CD8-positive, alpha-beta memory T cell (primary cell): ENCODE results near the gene SUN2. TPM values are rescaled to one million over a fixed set of nuclear protein-coding genes. Genes with fewer than 3 reads are reported as not detected.

Source experiments
- CTCF ChIA-PET: fragments of 350-600 bp; sonication (Branson Sonifier 250); formaldehyde crosslinking; loops from one replicate; lab custom pipeline; 2021; ENCODE audit warnings: antibody characterized with exemption; lab: Charles Lee
- POLR2A ChIA-PET: fragments of 350-600 bp; sonication (Branson Sonifier 250); formaldehyde crosslinking; loops from one replicate; lab custom pipeline; 2021; ENCODE audit warnings: antibody characterized with exemption; lab: Charles Lee
- DNase-seq, 5 donors: peaks; one replicate each; pipeline versions ENCODE4 v3.0.0 to v3.0.0-alpha.2; 2020 to 2022; ENCODE audit warnings: mixed read lengths in 1 of 5
- H3K27ac ChIP-seq: one replicate; pipeline ENCODE4 v1.7.0; 2013; ENCODE audit warnings: low read depth, mild to moderate bottlenecking, low read length, moderate library complexity
- H3K27me3 ChIP-seq: 2 replicates; pipeline ENCODE4 v1.7.0; 2013; ENCODE audit warnings: low read length, mild to moderate bottlenecking; ENCODE audit not compliant: insufficient read depth, poor library complexity, severe bottlenecking
- H3K36me3 ChIP-seq: 2 replicates; pipeline ENCODE4 v1.7.0; 2013; ENCODE audit warnings: mild to moderate bottlenecking, low read length, moderate library complexity; ENCODE audit not compliant: insufficient read depth
- H3K4me1 ChIP-seq: 2 replicates; pipeline ENCODE4 v1.7.0; 2013; ENCODE audit warnings: mild to moderate bottlenecking, low read length, moderate library complexity; ENCODE audit not compliant: insufficient read depth
- H3K4me3 ChIP-seq: 2 replicates; pipeline ENCODE4 v1.7.0; 2013; ENCODE audit warnings: mild to moderate bottlenecking, low read length
- H3K9me3 ChIP-seq: 2 replicates; pipeline ENCODE4 v1.7.0; 2013; ENCODE audit warnings: mild to moderate bottlenecking, low read length
- H3K27ac Mint-ChIP-seq, 8 donors: one replicate each; pipeline ENCODE4 v1.8.0; 2020 to 2021; ENCODE audit warnings: mixed read lengths in 8 of 8, mild to moderate bottlenecking in 6 of 8, inconsistent platforms in 3 of 8, moderate library complexity in 3 of 8
- H3K27me3 Mint-ChIP-seq, 2 donors: one replicate each; pipeline ENCODE4 v1.8.0; 2020 to 2021; ENCODE audit warnings: mixed read lengths in 2 of 2, mild to moderate bottlenecking in 1 of 2, moderate library complexity in 1 of 2
- H3K36me3 Mint-ChIP-seq, 3 donors: one replicate each; pipeline ENCODE4 v1.8.0; 2020 to 2021; ENCODE audit warnings: mixed read lengths in 3 of 3, inconsistent platforms in 1 of 3, mild to moderate bottlenecking in 1 of 3
- H3K4me1 Mint-ChIP-seq, 3 donors: one replicate each; pipeline ENCODE4 v1.8.0; 2020 to 2021; ENCODE audit warnings: mixed read lengths in 3 of 3, inconsistent platforms in 1 of 3, mild to moderate bottlenecking in 1 of 3
- H3K4me3 Mint-ChIP-seq, 7 donors: one replicate each; pipeline ENCODE4 v1.8.0; 2020 to 2021; ENCODE audit warnings: mixed read lengths in 7 of 7, mild to moderate bottlenecking in 6 of 7, moderate library complexity in 4 of 7, inconsistent platforms in 2 of 7
- H3K9me3 Mint-ChIP-seq, 5 donors: one replicate each; pipeline ENCODE4 v1.8.0; 2020 to 2022; ENCODE audit warnings: mixed read lengths in 5 of 5, mild to moderate bottlenecking in 3 of 5, moderate library complexity in 2 of 5, inconsistent platforms in 1 of 5
- polyA plus RNA-seq: library from polyadenylated mRNA; unstranded; fragments of 300-500 nt; fragmentation: Illumina TruSeq; gene quantifications from one replicate; pipeline ENCODE4 v1.2.3, GENCODE V29; 2021
- total RNA-seq, 2 experiments: library from RNA; stranded (reverse); gene quantifications; one replicate each; pipeline ENCODE4 v1.2.3, GENCODE V29; 2021

SUN2 gene
- total and polyA plus RNA-seq, 3 experiments from 2014 or later: 168 to 753 (median 185) TPM

DNA sequence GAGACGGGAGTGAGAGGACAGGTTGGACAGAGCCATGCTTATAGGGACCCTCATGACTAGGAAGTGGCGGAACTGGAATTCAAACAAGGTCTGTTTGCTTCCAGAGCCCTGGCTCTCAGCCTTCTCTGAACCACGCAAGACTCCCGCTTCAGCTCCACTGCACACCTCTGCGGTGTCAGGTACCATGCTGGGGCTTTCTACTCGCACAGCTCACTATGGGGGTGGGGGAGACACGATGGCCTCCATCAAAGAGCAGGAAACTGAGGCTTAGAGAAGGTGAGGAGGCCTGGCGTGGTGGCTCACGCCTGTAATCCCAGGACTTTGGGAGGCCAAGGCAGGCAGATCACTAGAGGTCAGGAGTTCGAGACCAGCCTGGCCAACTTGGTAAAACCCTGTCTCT, 14.2 kb downstream of the SUN2 start:
- peak overlapping the region in 7 of 8 donors; percentile 45 to 93 (median 72) for H3K27ac Mint-ChIP-seq
- no peak overlapping the region for H3K4me3 ChIP-seq
- H3K27me3 ChIP-seq: no peaks in the 10 kb centered on the region
- ChIA-PET POLR2A (interaction anchor here (2.0 to 13.9 kb wide), 2 partner anchors 8 to 9 kb away, joined by 31 to 275 read pairs; partner anchors contain the start of gene SUN2), CTCF (interaction anchor here (2.0 kb wide), 1 partner anchor 10 kb away, joined by 9 read pairs; no protein-coding TSS in a partner anchor)
- no peaks in the 10 kb centered on the region for H3K27me3 Mint-ChIP-seq
- H3K9me3 ChIP-seq: no peaks in the 10 kb centered on the region
- H3K4me1 ChIP-seq: peaks cover 63% of the 10 kb centered on the region
- H3K36me3 ChIP-seq: peaks cover 98% of the 10 kb centered on the region
- peaks cover 35 to 76% (median 38%) of the 10 kb centered on the region in 3 donors for H3K4me1 Mint-ChIP-seq
- H3K9me3 Mint-ChIP-seq: no peaks in the 10 kb centered on the region
- DNase-seq: peak in 1 of 5 donors; percentile 18
- H3K4me3 Mint-ChIP-seq: no peak overlapping the region
- H3K36me3 Mint-ChIP-seq: peaks cover 15 to 99% (median 18%) of the 10 kb centered on the region in 3 donors
- no peak overlapping the region for H3K27ac ChIP-seq

DNA sequence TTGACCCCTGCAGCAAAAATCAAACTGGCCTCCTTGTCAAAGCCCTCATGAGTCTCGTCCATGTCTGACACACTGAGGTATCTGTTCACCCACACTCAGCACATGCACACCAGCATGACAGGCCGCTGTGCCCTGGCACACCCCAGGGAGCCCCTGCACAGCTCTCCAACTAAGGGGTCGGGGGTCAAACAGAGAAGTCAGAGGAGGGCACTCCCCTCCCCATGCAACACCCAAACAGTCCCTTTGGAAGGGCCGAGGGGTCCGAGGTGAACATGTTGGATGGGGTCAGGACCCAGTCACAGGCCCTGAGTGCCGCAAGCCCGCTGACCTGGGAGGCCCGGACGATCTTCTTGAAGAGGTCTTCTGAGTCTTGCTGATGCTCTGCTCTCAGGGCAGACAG, 14.6 kb downstream of the SUN2 start:
- H3K4me3 ChIP-seq: no peak overlapping the region
- H3K36me3 ChIP-seq: peaks cover 98% of the 10 kb centered on the region
- ChIA-PET CTCF (interaction anchor here (1.0 to 2.0 kb wide), 3 partner anchors 15 to 101 kb away, joined by 3 to 4 read pairs (median 4); partner anchors contain the start of gene SUN2), POLR2A (interaction anchor here (13.9 kb wide), 1 partner anchor 10 kb away, joined by 275 read pairs; the partner anchor contains the start of gene SUN2)
- Mint-ChIP-seq H3K27ac (peak overlapping the region; percentile 39 to 93 (median 66)), H3K36me3 (peaks cover 15 to 99% (median 18%) of the 10 kb centered on the region in 3 donors), H3K9me3 (no peaks in the 10 kb centered on the region), H3K4me3 (no peak overlapping the region), H3K27me3 (no peaks in the 10 kb centered on the region), H3K4me1 (peaks cover 36 to 76% (median 38%) of the 10 kb centered on the region in 3 donors)
- H3K27me3 ChIP-seq: no peaks in the 10 kb centered on the region
- H3K9me3 ChIP-seq: no peaks in the 10 kb centered on the region
- H3K4me1 ChIP-seq: peaks cover 67% of the 10 kb centered on the region
- H3K27ac ChIP-seq: no peak overlapping the region
- peak in 1 of 5 donors; percentile 46 for DNase-seq

DNA sequence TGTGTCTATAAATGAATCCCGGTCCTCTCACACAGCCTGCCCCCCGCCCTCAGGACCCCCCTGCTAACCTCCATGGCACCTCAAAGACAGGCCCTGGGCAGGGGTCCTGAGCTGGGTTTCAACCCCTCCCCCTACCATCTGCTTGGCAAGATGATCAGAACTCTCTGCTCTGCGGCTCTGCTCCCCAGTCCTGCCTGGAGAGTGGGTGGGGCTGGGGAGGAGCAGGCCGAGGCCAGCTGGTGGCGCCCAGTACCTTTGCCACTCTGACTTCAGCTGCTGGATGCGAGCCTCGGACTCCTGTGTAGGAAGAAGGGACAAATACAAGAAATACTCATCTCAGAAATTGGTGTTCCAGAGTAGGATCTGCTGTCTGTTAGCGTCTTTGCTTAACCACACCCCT, 15.0 kb downstream of the SUN2 start:
- ChIA-PET POLR2A (interaction anchor here (13.9 kb wide), 1 partner anchor 10 kb away, joined by 275 read pairs; the partner anchor contains the start of gene SUN2), CTCF (interaction anchor here (1.0 to 2.0 kb wide), 3 partner anchors 15 to 102 kb away, joined by 3 to 4 read pairs (median 4); partner anchors contain the start of gene SUN2)
- Mint-ChIP-seq H3K4me1 (peaks cover 36 to 76% (median 41%) of the 10 kb centered on the region in 3 donors), H3K36me3 (peaks cover 15 to 99% (median 18%) of the 10 kb centered on the region in 3 donors), H3K27ac (peak overlapping the region in 6 of 8 donors; percentile 38 to 93 (median 48)), H3K4me3 (peak overlapping the region in 1 of 7 donors; percentile 9), H3K27me3 (no peaks in the 10 kb centered on the region), H3K9me3 (no peaks in the 10 kb centered on the region)
- H3K27me3 ChIP-seq: no peaks in the 10 kb centered on the region
- H3K27ac ChIP-seq: no peak overlapping the region
- no peak overlapping the region for H3K4me3 ChIP-seq
- H3K36me3 ChIP-seq: peaks cover 98% of the 10 kb centered on the region
- no peaks in the 10 kb centered on the region for H3K9me3 ChIP-seq
- DNase-seq: peak in 1 of 5 donors; percentile 37
- H3K4me1 ChIP-seq: peaks cover 69% of the 10 kb centered on the region

DNA sequence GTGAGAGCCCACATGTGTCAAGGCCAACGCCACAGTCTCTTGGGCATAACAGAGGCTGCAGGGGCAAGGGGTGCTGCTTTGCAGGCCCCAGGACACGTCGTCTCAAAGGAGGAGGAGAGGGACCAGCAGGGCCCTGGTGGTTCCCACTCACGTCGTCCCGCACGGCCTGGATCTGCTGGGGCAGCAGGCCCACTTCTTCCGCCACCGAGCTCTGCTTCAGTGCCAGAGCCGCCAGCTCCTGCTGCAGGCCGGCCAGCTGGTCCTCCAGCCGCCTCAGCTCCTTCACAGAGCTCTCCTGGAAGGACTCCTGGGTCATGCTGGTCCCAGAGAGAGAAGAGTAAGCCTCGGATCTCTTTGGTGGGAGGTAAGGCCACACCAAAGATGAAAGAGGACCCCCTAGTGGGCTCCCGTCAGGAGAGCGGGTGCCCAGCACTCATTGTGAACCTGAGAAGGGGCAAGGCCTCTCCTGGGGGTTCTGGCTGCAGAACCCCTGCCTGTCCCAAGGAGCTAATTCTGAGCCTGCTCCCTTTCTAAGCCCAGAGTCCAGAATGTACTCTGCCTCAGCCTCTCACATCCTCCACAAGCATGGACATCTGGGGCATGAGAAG, 15.6 kb downstream of the SUN2 start:
- H3K4me1 Mint-ChIP-seq: peaks cover 36 to 76% (median 42%) of the 10 kb centered on the region in 3 donors
- ChIA-PET POLR2A (interaction anchor here (13.9 kb wide), 1 partner anchor 11 kb away, joined by 275 read pairs; the partner anchor contains the start of gene SUN2), CTCF (interaction anchor here (1.0 to 2.0 kb wide), 3 partner anchors 16 to 102 kb away, joined by 3 to 4 read pairs (median 4); partner anchors contain the start of gene SUN2)
- no peaks in the 10 kb centered on the region for H3K27me3 Mint-ChIP-seq
- H3K36me3 ChIP-seq: peaks cover 98% of the 10 kb centered on the region
- peaks cover 69% of the 10 kb centered on the region for H3K4me1 ChIP-seq
- no peaks in the 10 kb centered on the region for H3K9me3 Mint-ChIP-seq
- H3K27ac ChIP-seq: no peak overlapping the region
- peak in 1 of 5 donors; percentile 46 for DNase-seq
- H3K9me3 ChIP-seq: no peaks in the 10 kb centered on the region
- H3K4me3 ChIP-seq: no peak overlapping the region
- peaks cover 15 to 99% (median 18%) of the 10 kb centered on the region in 3 donors for H3K36me3 Mint-ChIP-seq
- H3K27me3 ChIP-seq: no peaks in the 10 kb centered on the region
- peak overlapping the region in 4 of 8 donors; percentile 42 to 93 (median 56) for H3K27ac Mint-ChIP-seq
- H3K4me3 Mint-ChIP-seq: peak overlapping the region in 1 of 7 donors; percentile 39

DNA sequence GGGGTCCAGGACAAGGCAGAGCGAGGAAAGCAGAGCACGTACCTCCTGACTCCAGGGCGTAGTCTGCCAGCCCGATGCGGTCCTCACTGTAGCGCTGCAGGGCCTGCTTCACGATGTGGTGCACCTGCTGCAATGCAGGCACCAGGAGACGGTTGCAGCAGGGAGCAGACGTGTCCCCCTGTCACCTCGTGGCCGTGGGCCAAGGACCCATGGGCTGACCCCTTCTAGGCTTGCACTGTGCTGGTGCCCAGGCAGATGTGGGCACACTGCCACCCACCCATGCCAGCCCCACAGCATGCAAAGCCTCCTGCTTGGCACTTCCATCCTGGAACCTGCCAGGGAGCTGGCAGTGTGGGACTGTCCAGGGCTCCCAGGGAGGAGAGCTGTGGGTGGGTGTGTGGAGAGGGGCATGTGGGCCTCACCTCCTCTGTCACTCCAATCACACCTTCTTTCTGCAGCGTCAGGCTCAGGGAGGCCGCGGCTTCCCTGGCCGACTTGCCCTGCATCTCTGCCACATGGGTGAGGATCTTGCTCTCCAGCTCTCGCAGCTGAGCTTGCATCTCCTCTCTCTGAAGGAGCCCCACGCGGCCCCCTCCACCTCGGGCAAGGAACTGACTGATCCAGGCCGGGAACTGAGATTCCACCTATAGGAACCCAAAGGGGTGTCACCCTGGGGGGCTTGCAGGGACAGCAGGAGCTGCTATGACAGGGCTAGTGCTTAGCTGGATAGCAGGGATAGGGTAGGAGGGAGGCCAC, 16.3 kb downstream of the SUN2 start:
- POLR2A ChIA-PET: interaction anchor here (13.9 kb wide), 1 partner anchor 12 kb away, joined by 275 read pairs; the partner anchor contains the start of gene SUN2

DNA sequence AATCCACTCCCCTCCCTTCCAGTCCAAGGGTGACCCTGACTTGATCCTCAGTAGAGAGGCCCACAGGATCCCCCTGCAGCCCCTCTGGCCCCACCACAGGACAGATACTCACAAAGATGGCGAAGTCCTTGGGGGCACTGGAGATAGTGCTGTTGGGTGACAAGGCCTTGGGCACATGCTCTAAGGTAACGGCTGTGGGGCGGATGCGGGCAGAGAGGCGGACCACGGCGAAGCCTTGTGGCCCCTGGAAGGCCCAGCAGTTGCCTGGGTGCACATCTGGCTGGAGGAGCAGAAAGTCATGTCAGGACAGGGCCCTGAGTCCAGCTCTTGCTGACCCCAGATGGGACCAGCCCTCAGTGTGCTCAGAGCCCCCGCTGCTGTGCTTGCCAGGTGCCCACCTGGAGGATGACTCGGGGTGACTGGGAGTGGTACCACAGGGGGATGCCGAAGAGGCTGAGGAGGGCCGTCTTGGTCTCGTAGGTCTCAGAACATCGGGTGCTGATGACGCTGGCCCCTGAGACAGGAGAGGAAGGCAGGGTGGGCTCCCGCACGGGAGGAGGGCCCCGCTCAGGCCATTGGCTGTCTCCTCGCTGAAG, 17.2 kb downstream of the SUN2 start:
- Histone ChIP-seq H3K4me1 (peaks cover 63% of the 10 kb centered on the region), H3K27me3 (no peaks in the 10 kb centered on the region), H3K36me3 (peaks cover 84% of the 10 kb centered on the region), H3K4me3 (no peak overlapping the region), H3K9me3 (no peaks in the 10 kb centered on the region), H3K27ac (no peak overlapping the region)
- peaks cover 43 to 84% (median 49%) of the 10 kb centered on the region in 3 donors for H3K4me1 Mint-ChIP-seq
- no peaks in the 10 kb centered on the region for H3K9me3 Mint-ChIP-seq
- peak overlapping the region in 1 of 7 donors; percentile 9 for H3K4me3 Mint-ChIP-seq
- peaks cover 11 to 100% (median 17%) of the 10 kb centered on the region in 3 donors for H3K36me3 Mint-ChIP-seq
- peak overlapping the region in 7 of 8 donors; percentile 58 to 88 (median 77) for H3K27ac Mint-ChIP-seq
- POLR2A ChIA-PET: interaction anchor here (0.5 to 13.9 kb wide), 3 partner anchors 12 to 477 kb away, joined by 3 to 275 read pairs (median 6); partner anchors contain the start of genes GTPBP1 and SUN2
- peak in 1 of 5 donors; percentile 43 for DNase-seq
- CTCF ChIA-PET: interaction anchor here (1.0 to 1.1 kb wide), 2 partner anchors 10 to 14 kb away, joined by 3 to 4 read pairs; no protein-coding TSS in a partner anchor
- H3K27me3 Mint-ChIP-seq: no peaks in the 10 kb centered on the region

More for the DNA sequence above, 16.3 kb downstream of the SUN2 start:
- peaks cover 92% of the 10 kb centered on the region for H3K36me3 ChIP-seq
- H3K9me3 ChIP-seq: no peaks in the 10 kb centered on the region
- no peaks in the 10 kb centered on the region for H3K9me3 Mint-ChIP-seq
- no peaks in the 10 kb centered on the region for H3K27me3 Mint-ChIP-seq
- peak overlapping the region in 2 of 7 donors; percentile 39 to 79 for H3K4me3 Mint-ChIP-seq
- H3K4me3 ChIP-seq: no peak overlapping the region
- H3K27me3 ChIP-seq: no peaks in the 10 kb centered on the region
- DNase-seq: no peak
- H3K27ac ChIP-seq: no peak overlapping the region
- H3K4me1 Mint-ChIP-seq: peaks cover 36 to 76% (median 43%) of the 10 kb centered on the region in 3 donors
- peaks cover 11 to 99% (median 16%) of the 10 kb centered on the region in 3 donors for H3K36me3 Mint-ChIP-seq
- peak overlapping the region in 5 of 8 donors; percentile 12 to 64 (median 47) for H3K27ac Mint-ChIP-seq
- CTCF ChIA-PET: interaction anchor here (1.0 to 2.0 kb wide), 3 partner anchors 9 to 20 kb away, joined by 3 to 4 read pairs (median 4); no protein-coding TSS in a partner anchor
- peaks cover 63% of the 10 kb centered on the region for H3K4me1 ChIP-seq
